HG03135 (cell line): ENCODE measurements around the gene MAP3K9.
"Not testable (repeated sequence)": the region's sequence is repeated elsewhere in the genome, so short reads cannot be mapped to it uniquely, and the experiment has no call there.

Experiments used
- ATAC-seq: cut with Tn5 transposase; IDR thresholded peaks from one replicate; pipeline ENCODE4 v1.9.1; 2021; ENCODE audit warnings: mild to moderate bottlenecking, moderate library complexity; ENCODE audit not compliant: unreplicated experiment

The MAP3K9 gene

GRCh38 chr14:70809225-70810219 is at the start of gene MAP3K9:
Gene MAP3K9, minus strand, starts transcription at chr14:70809513. Its CDS starts 342 bp downstream, at chr14:70809171.
- peak; percentile 88 for ATAC-seq

GRCh38 chr14:70858641-70859040 is 49.3 kb upstream of the MAP3K9 start:
- no peak for ATAC-seq

- no peak for ATAC-seq
Measured at GRCh38 chr14:70857496-70857890, 48.2 kb upstream of the MAP3K9 start.

GRCh38 chr14:70856851-70857495 is 47.7 kb upstream of the MAP3K9 start:
- ATAC-seq, result no peak

GRCh38 chr14:70855486-70855885 is 46.2 kb upstream of the MAP3K9 start:
- ATAC-seq, result no peak

- not testable (repeated sequence) for ATAC-seq
Measured at GRCh38 chr14:70853658-70854057, 44.3 kb upstream of the MAP3K9 start.

GRCh38 chr14:70847406-70848090 is 38.2 kb upstream of the MAP3K9 start:
- no peak for ATAC-seq

- ATAC-seq, result no peak
Measured at GRCh38 chr14:70845601-70846000, 36.3 kb upstream of the MAP3K9 start.

- ATAC-seq, result no peak
Measured at GRCh38 chr14:70842851-70843462, 33.6 kb upstream of the MAP3K9 start.

- ATAC-seq, result no peak
Measured at GRCh38 chr14:70838076-70838475, 28.8 kb upstream of the MAP3K9 start.

GRCh38 chr14:70836946-70837345 is 27.6 kb upstream of the MAP3K9 start:
- ATAC-seq, result no peak

GRCh38 chr14:70833884-70834283 is 24.6 kb upstream of the MAP3K9 start:
- ATAC-seq, result no peak

GRCh38 chr14:70832561-70833305 is 23.4 kb upstream of the MAP3K9 start:
- no peak for ATAC-seq

GRCh38 chr14:70830998-70831781 is 21.9 kb upstream of the MAP3K9 start:
- ATAC-seq, result no peak

GRCh38 chr14:70828188-70828587 is 18.9 kb upstream of the MAP3K9 start:
- no peak for ATAC-seq

GRCh38 chr14:70827752-70828151 is 18.4 kb upstream of the MAP3K9 start:
- no peak for ATAC-seq

GRCh38 chr14:70827347-70827746 is 18.0 kb upstream of the MAP3K9 start:
- ATAC-seq, result no peak

GRCh38 chr14:70823281-70823680 is 14.0 kb upstream of the MAP3K9 start:
- no peak for ATAC-seq

GRCh38 chr14:70822530-70823185 is 13.3 kb upstream of the MAP3K9 start:
- no peak for ATAC-seq
